A673 (cell line): ENCODE data around the gene ATP5ME.

Experiments used
- EZH2 ChIP-seq: fragments of 200-600 bp; sonication (generic); IDR thresholded peaks from 2 replicates; pipeline ENCODE4 v1.6.1; 2017; ENCODE audit warnings: borderline replicate concordance, low read depth, mild to moderate bottlenecking, mixed read lengths, antibody characterized with exemption, low read length; ENCODE audit not compliant: poor library complexity, severe bottlenecking
- TF ChIP-seq, protein P1 (sequence below): fragments of 300-800, 200-600 bp; sonication (generic); conservative IDR thresholded peaks from 2 replicates; pipeline ENCODE4 v1.5.1; 2017; ENCODE audit warnings: low read depth, mild to moderate bottlenecking, antibody characterized with exemption, low read length, moderate library complexity, mixed read lengths

DNA sequence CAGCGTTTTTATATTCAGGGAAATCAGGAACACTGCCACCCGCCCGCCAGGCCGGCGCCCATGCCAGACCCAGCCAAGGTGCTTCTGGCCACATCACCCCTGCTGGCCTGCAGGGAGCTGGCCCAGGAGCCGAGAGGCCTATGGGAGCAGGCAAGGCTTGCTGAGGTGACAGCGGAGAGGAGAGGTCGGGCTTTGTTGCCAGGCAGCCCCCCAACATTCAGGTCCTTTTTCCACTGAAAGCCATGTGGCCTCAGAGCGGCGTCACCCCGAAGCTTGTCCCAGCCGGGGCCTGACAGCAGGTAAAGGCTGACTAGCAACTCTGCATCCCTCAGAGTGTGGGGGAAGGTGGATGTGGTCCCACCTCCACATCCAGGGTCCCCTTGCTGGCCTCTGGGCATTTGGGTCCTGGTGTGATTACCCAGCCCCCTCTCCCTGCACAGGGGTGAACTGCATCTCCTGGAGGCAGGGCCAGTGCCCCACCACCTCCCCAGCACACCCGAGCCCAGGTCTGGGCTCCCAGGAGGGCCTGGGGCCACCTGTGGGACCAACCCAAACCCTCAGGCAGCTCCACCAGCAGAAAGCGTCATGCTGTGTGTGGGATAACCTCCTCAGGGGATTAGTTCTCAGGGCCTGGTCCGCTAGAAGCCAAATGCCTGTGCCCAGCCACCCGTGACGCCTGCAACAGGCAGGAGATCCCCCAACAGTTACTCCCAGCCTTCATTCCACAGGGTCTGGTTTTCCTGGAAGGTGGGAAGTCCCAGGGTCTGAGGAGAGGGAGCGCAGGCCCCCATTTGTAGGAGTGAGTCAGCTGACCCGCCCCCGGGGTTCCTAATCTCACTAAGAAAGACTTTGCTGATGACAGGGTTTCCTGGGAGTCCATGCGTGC lies 49.1 kb downstream of the ATP5ME start, which contains the start of gene PDE6B:
- TF ChIP-seq, protein P1, sequence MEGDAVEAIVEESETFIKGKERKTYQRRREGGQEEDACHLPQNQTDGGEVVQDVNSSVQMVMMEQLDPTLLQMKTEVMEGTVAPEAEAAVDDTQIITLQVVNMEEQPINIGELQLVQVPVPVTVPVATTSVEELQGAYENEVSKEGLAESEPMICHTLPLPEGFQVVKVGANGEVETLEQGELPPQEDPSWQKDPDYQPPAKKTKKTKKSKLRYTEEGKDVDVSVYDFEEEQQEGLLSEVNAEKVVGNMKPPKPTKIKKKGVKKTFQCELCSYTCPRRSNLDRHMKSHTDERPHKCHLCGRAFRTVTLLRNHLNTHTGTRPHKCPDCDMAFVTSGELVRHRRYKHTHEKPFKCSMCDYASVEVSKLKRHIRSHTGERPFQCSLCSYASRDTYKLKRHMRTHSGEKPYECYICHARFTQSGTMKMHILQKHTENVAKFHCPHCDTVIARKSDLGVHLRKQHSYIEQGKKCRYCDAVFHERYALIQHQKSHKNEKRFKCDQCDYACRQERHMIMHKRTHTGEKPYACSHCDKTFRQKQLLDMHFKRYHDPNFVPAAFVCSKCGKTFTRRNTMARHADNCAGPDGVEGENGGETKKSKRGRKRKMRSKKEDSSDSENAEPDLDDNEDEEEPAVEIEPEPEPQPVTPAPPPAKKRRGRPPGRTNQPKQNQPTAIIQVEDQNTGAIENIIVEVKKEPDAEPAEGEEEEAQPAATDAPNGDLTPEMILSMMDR: no peak
- no peak for TF ChIP-seq EZH2
